Measurements from ENCODE around the gene TADA2A.

Gene TADA2A

DNA sequence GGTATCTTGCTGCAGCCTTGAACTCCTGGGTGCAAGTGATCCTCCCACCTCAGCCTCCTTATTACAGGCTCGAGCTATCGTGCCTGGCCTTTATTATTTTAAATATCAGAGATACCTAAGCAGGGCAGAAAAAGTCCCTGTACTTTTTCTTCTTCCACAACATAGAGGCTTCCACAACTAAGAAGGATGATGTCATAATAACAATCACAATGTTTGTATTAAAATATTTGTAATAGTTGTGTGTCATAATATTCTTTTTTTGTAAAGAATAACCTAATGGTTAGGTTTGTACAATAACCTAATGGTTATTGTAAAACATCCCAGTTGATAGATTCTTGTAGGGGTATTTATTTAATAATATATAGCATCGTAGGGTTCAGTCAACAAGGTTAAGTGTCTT, 56.4 kb downstream of the TADA2A start:
- no peak for DNase-seq (ENCODE audit: low spot score)

DNA sequence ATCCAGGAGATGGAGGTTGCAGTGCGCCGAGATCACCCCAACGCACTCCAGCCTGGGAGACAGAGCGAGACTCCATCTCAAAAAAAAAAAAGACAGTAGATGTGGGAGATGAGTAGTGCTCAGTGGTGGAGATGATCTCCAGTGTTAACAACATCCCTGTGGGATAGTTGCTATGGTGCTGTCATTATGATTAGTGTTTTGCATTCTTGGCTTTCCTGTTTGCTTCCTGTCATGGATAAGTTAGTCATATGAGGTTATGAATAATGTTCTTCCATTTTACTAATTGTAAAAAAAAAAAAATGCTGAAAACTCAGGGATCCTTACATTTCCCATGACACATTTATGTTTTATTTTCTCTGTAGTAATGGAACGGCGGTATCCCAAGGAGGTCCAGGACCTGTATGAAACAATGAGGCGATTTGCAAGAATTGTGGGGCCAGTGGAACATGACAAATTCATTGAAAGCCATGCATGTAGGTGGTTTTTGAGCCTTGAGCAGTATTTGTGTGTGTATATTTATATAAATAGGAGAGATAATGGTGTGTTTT, 58.5 kb downstream of the TADA2A start:
- DNase-seq (ENCODE audit: low spot score) = no peak

DNA sequence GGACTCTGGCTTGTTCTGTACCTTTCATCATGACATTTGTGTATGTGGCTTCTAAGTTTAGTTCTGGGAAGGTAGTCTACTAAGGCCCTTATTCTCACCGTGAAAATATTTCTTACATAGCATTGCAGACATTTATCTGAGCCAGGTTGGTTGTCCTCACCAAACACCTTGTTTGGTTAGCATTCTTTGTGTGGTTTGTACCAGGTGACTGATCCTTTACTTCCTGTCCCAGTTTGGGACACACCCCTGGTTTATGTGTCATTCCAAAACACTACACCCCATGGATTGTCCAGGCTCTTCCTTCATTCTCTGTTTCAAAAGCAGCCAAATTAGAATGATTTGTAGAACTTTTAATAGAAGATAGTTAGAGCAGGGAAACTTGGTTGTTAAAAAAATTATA, 59.8 kb downstream of the TADA2A start:
- DNase-seq (ENCODE audit: low spot score) = no peak

DNA sequence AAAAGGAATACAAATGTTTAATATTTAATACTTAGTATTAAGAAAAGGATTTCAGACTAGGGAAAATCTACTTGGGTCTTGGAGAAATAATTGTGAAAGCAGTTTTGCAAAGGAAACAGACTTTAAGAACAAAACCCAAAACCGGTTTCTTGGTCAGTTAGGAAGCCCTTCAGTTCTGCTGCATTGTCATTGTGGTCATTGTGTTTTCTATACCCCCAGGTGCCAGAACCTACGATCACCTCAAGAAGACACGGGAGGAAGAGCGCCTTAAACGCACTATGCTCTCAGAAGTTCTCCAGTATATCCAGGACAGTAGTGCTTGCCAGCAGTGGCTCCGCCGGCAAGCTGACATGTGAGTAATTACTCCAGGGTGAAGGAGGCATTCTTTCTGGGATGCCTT, 63.5 kb downstream of the TADA2A start:
- no peak for DNase-seq (ENCODE audit: low spot score)

DNA sequence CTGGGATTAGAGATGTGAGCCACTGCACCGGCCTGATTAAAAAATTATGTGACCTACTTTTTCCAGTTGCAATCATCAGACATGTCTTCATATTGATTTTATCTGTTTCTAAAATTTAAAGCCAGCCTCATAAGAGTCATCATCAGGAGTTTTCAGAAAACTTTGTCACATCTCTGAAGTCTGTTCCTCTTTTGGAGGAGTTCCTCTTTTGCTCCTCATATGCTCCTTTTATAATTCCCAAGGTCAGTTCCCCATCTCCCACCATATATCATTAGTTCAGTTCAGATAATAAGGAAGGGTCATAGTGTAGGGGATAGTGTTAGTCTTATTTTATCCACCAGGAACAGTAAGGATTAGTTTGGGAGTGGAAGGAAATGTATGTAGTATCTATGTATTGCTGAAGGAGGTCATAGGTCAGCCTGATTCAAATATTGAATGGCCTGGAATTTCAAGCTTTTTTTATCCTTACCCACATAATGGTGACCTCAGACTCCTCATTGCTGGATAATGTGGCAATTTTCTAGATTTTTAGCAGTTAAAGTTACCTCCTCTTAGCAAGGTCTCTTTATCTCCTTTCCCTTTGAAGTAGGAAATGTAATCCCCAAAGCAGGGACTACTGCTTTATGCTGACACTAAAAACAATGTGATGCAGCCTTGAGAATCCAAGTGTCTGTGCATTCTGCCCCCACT, 69.2 kb downstream of the TADA2A start:
- no peak for DNase-seq (ENCODE audit: low spot score)

DNA sequence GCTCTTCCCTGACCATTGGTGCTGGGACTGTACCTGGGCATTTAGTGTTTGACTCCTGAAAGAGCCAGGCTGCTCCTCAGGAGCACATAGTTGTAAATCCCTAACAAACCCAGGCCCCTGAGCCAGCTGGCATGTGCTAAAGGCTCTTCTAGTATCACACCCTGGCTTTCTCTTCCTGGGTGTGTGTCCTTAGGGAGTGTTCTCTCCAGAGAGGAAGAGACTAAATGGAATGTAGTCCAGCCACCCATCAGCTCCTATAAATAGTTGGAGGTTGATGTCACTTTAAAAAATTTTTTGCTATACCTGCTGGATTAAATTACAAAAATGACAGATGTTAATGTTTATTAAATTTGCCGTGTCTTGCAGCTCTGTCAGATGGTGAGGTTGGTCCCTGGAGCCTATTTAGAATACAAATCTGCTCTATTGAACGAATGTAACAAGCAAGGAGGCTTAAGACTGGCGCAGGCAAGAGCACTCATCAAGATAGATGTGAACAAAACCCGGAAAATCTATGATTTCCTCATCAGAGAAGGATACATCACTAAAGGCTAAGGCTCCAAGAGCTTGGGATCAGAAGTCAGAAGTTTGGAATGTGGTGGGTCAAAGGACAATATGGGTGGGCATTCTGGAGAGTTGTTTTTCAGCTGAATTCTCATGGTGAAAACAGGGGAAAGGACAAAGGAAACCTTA, 69.9 kb downstream of the TADA2A start:
- no peak for DNase-seq (ENCODE audit: low spot score)

DNA sequence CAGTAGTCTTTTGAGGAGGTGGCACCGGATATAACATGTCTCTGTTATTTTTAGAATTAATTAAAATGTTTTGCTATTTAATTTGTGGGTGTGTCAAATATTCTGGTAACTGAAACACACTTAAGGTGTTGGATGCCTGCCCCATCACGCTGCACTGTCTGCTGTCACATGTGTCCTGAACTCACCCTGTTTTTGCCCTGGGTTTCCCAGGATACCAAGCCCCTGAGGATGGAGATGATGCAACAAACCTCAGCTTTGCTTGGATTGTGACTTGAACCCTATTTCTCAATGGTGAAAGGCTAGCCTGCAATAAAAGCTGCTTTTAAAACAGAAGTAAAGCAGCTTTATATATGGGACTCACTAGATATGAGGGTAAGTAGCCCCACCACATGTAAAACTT, 71.5 kb downstream of the TADA2A start:
- no peak for DNase-seq (ENCODE audit: low spot score)

DNA sequence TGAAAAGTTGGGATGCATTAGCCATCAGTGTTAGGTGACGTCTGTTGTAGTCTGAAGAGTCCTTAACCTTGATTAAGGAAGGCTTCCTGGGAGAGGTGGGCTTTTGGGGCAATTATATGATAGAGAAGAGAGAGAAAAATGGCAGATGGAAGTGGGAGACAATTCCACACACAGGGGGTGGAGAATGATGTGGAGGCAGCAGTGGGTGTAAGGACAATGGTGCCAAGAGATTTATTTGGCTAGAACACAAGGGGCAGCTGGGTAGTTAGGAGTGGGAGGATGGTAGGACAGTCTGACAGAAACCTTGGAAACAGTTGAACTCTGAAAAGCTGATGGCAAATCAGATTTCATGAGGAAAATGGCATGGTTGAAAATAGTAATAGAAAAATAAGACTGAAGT, 72.3 kb downstream of the TADA2A start:
- DNase-seq (ENCODE audit: low spot score) = no peak

DNA sequence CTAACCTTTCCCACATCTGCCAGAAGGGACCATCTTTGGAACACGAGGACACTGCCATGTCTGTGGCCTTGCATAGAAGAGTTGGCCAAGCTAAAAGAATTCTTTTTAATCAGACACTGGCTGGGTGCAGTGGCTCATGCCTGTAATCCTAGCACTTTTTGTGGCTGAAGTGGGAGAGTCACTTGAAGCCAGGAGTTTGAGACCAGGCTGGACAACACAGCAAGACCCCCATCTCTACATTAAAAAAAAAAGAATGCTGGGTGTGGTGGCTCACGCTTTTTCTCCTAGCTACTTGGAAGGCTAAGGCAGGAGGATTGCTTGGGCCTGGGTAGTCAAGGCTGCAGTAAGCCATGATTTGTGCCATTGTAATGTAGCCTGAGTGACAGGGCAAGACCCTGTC, 73.7 kb downstream of the TADA2A start:
- no peak for DNase-seq (ENCODE audit: low spot score)

DNA sequence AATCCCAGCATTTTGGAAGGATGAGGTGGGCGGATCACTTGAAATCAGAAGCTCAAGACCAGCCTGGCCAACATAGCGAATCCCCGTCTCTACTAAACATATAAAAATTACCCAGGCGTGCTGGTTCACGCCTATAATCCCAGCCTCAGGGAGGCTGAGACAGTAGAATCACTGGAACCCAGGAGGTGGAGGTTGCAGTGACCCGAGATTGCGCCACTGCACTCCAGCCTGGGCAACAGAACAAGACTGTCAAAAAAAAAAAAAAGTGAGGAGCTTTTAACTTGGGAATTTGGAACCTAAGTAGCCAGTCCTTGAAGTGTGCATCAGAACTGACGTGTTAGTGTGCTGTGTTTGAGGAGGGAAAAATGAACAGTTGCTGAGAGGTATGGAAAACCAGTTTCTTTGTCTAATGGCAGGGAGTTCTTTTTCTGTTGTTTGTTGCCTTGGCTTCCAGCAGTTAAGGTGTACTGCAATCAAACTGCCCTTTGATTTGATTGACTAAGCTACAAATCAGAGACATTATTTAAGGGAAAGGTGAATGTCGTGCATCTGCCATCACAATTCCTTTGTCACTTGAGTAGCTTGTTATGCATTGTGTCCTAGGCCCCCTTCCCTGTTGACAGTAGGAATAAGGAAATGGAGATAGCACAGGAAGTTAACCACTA, 74.4 kb downstream of the TADA2A start:
- DNase-seq (ENCODE audit: low spot score) = no peak

DNA sequence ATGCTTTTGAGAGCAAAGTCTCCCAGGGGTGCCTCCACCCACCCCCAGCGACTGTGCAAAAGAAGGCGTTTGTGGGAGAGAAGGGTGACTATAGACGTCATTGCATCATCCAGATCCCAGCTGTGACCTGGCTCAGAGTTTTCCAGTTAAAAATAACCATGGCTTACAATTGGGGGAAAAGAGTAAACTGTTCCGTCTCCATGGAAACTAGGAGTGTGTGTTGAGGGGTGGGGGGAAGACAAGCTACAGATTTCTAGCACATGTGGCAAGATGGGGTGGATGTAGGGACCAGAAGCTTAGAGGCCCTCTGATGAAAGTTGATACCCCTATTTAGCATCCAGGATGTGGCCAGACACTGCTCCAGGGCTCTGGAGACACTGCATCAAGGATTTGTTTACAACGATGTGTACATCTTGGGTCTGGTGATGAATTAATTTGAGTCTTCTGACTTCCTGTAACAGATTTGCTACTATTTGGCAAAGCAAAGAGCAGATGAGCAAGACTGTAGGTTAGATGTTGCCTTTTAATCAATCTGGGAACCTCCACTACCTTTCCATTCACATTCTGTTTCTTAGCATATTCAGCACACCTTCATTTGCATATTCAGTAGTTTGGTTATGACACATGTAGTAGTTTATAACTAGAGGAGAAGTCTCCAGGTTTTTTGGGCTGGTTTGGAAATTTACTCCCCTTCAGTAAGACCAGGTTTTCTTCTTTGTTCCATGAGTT, 76.8 kb downstream of the TADA2A start:
- no peak for DNase-seq (ENCODE audit: low spot score)

DNA sequence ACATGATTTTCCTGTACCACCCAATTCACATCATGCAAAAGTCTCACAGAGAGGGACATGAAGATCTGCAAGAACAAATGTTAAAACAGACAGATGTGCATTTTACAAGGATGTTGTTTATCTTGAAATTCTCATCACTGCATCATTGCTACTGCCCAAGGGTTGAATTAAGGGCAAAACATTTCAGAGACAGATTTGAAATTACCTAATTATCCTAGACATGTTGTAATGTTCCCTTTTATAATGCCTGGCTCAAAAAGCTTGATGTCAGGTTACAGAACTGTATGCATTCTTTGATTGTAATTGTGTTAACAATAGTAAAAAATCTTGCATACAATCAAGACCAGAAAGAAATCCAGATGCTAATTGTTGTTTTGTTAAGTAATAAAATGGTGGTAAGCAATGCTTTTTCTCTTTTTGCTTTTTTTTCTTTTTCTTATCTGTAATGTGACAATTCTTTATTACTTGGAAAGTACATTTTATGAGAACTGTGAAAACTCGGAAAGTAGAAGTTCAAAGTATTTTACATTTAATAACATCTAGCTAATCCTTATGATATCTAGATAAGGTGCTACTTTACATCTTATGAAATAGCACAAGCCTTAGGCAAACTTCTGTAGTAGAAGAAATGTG, 79.4 kb downstream of the TADA2A start:
- DNase-seq (ENCODE audit: low spot score) = no peak

DNA sequence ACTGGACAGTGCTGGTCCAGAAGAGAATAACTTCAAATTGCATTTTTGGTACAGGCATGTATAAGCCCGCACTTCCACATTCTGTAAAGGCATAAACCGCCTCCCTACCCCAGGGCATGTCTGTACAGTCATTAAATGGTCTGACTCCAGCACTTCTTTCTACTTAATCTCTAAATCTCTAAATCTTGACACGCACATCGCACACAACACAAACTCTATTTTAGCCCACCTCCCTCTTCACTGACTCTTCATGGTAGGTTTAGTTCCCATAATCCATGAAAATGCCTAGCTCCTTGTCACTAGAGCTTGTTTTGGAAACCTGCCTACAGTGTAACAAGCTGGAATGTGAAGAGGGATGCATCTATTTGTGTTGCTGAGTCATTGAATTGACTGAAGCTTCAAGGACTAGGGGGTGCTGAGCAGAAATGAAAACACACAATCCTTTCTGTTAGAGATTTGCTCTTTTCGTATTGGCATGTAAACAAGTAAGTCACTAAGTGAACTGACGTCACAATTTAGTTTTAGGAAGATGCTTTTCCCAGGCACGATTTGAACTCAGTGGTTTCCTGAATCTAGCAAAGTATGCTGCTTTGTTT, 81.4 kb downstream of the TADA2A start:
- peak; percentile 11 for DNase-seq (ENCODE audit: low spot score)

DNA sequence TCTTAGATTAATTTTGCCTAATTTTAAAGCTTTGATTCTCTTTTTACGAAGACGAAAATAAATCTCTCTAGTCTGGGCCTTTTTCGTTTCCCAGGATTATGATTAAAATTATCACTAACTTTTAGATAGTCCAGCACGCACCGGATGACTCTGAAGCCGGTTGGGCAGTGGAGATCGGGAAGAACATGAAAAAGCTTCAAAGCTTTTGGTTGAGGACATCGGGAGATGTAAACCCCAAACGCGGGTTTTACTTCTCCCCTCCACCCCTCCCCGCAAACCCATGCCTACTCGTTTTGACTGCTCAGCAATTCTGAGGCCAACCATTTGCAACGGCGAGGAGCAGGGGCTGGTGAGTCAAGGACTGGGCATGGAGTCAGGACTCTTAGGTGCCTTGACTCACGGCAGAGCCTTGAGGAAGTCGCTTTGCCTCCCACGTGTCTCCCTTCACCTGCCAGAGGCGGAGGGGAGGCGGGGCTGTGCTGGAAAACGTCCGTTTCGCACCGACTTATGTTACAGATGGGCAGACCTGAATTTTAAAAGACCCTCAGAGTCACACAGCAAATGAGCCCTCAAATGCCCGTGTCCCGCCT, 82.0 kb downstream of the TADA2A start:
- DNase-seq (ENCODE audit: low spot score) = no peak

DNA sequence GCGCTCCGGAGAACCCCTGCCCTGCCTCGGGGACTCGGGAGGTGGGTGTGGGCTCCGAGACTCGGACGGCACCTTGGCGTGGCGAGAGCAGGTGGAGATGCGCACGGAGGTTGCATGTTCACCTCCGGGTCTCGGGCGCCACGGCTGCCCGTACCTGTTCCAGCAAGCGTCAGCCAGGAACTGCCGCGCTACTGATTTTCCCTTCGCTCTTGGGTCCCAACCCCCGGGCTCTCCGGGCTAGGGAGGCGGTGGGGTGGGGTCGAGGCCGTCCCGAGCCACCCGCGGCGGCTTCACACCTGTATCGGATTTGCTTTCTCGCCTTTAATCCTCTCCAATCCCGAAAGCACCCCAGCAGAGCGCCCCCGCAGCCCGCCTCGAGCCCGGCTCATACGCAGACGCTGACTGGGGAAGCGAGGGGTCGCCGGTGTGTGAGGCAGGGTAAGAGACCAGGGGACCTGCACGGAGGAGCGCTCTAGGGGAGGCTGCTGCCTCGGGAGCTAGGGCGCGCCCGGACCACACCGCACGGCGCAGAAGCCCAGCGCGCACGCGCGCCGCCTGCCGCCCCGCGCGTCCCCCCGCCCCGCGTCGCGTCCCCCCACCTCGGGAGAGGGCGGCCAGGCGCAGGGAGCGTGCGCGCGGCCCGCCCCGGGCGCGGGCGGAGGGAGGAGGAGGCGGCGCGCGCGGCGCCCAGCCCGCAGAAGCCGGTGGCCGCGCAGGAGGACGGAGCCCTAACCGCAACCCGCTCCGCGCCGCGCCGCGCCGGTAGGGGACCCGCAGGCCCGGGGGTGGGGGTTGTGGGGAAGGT, 82.7 kb downstream of the TADA2A start, which contains the start of gene DUSP14:
Gene DUSP14, plus strand, starts transcription at position 695 of the 805 bp plus-strand sequence. CDS start 22,382 bp downstream, outside the sequence.
- peak; percentile 18 for DNase-seq (ENCODE audit: low spot score)

DNA sequence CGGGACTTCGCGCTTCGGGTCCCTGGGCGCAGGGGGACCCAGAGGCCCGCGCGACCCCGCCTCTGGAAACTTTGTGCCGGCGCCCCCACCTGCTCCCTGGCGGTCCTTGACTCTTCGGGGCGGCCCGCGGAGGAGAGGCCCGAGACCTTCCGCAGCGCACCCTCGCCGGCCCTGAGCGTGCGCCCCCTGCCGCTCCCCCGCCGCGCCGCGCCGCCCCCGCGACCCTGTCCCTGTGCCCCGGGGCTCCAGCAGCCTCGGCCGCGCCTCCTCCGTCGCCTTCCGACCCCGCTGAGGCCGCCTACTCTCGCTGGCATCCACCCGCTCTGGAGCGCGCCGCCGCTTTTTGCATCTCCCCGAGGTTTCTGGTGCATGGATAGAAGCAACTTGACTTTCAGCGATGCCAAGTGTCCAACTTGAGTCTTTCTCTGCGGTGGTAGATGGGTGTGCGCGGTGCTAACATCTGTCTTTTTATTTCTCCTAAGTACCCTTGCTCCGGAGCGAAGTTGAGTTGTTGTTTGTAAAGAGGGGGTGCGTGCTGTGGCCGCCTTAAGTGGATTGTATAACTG, 83.4 kb downstream of the TADA2A start:
- DNase-seq (ENCODE audit: low spot score) = no peak

DNA sequence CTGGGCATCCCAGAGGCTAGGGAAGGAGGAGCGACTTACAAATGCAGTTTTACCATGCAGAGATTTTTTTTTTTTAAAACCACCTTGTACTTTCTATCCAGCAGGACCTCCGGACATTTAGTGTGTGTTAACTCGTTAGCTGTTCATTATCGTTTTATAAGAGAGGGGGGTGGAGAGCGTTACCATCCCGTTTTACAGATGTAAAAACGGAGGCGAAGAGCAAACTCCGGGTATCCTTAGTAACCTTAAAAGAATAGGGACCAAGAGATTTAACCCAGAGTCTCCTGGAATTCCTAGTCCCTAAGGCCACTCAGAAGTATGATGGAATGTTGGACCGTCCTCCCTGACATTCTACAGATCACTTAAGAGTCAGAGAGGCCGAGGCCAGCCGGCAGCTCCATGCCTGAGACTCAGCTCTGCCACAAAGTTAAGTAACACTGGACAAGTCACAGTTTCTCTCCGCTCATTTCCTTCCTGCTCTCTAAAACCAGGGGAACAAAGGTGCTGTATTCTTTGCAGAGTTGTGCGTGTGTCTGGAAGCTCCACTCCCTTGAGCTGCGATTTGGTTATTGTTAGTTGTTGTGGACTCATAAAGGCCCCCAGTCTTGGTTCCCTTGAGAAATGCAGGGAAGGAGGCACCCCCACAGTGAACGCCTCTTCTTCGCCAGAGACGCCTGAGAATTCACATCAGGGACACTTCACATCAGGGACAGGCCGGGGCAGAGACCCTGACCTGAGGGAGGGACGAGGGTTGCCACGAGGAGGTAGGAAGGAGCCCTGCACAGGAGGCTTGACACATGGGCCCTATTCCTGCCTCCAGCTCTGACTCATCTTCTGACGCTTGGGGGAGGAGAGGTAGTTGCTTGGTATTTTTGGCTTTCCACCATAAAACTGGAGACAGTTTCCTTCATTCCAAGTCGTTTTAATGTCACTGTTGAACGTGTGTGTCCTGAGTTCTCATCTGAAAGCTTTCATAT, 84.2 kb downstream of the TADA2A start:
- no peak for DNase-seq (ENCODE audit: low spot score)

DNA sequence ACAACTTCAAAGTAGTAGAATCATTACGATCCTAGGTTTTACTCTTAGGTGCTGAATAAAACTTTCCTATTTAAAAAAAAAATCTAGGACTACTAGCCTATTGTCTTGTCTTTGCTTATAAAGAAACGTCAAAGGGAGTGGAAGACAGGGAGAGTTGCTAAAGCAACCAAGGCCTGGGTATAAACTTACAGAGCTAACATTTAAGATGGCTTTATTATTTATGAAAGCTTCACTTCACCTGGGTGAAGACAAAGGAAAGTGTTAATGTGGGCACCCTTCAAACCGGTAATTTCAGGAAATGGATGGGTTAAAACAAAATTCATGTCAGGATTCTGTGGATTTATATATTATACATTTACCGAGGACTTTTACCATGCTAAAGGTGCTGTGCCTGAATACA, 85.5 kb downstream of the TADA2A start:
- no peak for DNase-seq (ENCODE audit: low spot score)
